A673 (cell line): ENCODE data around the gene RXRA. TPM values are rescaled to one million over a fixed set of nuclear protein-coding genes. Genes with fewer than 3 reads are reported as not detected.

ENCODE experiments used
- Bru-seq: library from RNA; stranded (reverse); fragments of 400-500 nt; gene quantifications from one replicate; lab custom pipeline; 2021; lab: Mats Ljungman, UMichigan
- BruChase-seq, 2 experiments: library from RNA; stranded (reverse); fragments of 400-500 nt; gene quantifications; one replicate each; lab custom pipeline; 2021; lab: Mats Ljungman, UMichigan
- BruUV-seq: library from RNA; stranded (reverse); fragments of 400-500 nt; replicated peaks from 2 replicates; lab custom pipeline; 2021; lab: Mats Ljungman, UMichigan
- CTCF ChIA-PET: fragments of 300-600 bp; sonication (Branson Sonifier 250); formaldehyde crosslinking; loops from one replicate; lab custom pipeline; 2022; ENCODE audit warnings: antibody characterized with exemption; lab: Charles Lee
- POLR2A ChIA-PET: fragments of 300-600 bp; sonication (Branson Sonifier 250); formaldehyde crosslinking; loops from one replicate; lab custom pipeline; 2022; ENCODE audit warnings: antibody characterized with exemption; ENCODE audit not compliant: low non-redundant PET; lab: Charles Lee
- DNase-seq: peaks from one replicate; pipeline ENCODE4 v3.0.0-alpha.2; 2015; ENCODE audit warnings: low spot score
- H3K27ac ChIP-seq: fragments of 200-600 bp; sonication (generic); 2 replicates; pipeline ENCODE4 v1.5.1; 2016; ENCODE audit warnings: mixed run types, low read depth, mild to moderate bottlenecking, mixed read lengths, antibody characterized with exemption, low read length; ENCODE audit not compliant: poor library complexity, severe bottlenecking
- H3K27me3 ChIP-seq: fragments of 200-600 bp; sonication (generic); replicated peaks from 2 replicates; pipeline ENCODE4 v1.6.1; 2017; ENCODE audit warnings: mixed run types, low read depth, mild to moderate bottlenecking, mixed read lengths, antibody characterized with exemption, low read length; ENCODE audit not compliant: insufficient read depth, poor library complexity
- H3K36me3 ChIP-seq: fragments of 200-600 bp; sonication (generic); 2 replicates; pipeline ENCODE4 v1.6.1; 2016; ENCODE audit warnings: mixed run types, mild to moderate bottlenecking, mixed read lengths, antibody characterized with exemption, low read length; ENCODE audit not compliant: insufficient read depth, poor library complexity, severe bottlenecking
- H3K4me1 ChIP-seq: fragments of 200-600 bp; sonication (generic); 2 replicates; pipeline ENCODE4 v1.6.1; 2017; ENCODE audit warnings: mixed run types, mild to moderate bottlenecking, mixed read lengths, antibody characterized with exemption, low read length; ENCODE audit not compliant: insufficient read depth, poor library complexity, severe bottlenecking
- H3K4me3 ChIP-seq: fragments of 200-600 bp; sonication (generic); 2 replicates; pipeline ENCODE4 v1.5.1; 2016; ENCODE audit warnings: low read depth, mixed run types, mild to moderate bottlenecking, mixed read lengths, low read length; ENCODE audit not compliant: poor library complexity, severe bottlenecking
- H3K9me3 ChIP-seq: fragments of 200-600 bp; sonication (generic); 2 replicates; pipeline ENCODE4 v1.6.1; 2016; ENCODE audit warnings: mixed run types, low read depth, mild to moderate bottlenecking, mixed read lengths, antibody characterized with exemption, low read length; ENCODE audit not compliant: poor library complexity, severe bottlenecking
- CTCF ChIP-seq: fragments of 300-800, 200-600 bp; sonication (generic); conservative IDR thresholded peaks from 2 replicates; pipeline ENCODE4 v1.5.1; 2017; ENCODE audit warnings: low read depth, mild to moderate bottlenecking, antibody characterized with exemption, low read length, moderate library complexity, mixed read lengths
- EZH2 ChIP-seq: fragments of 200-600 bp; sonication (generic); IDR thresholded peaks from 2 replicates; pipeline ENCODE4 v1.6.1; 2017; ENCODE audit warnings: borderline replicate concordance, low read depth, mild to moderate bottlenecking, mixed read lengths, antibody characterized with exemption, low read length; ENCODE audit not compliant: poor library complexity, severe bottlenecking
- intact Hi-C: fragments of 100-400 bp; cut with micrococcal nuclease; formaldehyde crosslinking; loops from one replicate; pipeline ENCODE4 v1.10.0; 2022; ENCODE audit not compliant: unreplicated experiment
- long read RNA-seq: library from polyadenylated mRNA; stranded (forward); transcript quantifications from one replicate; pipeline ENCODE4 v2.0.0, GENCODE V29; 2022
- total RNA-seq: library from RNA; stranded (reverse); gene quantifications from 2 replicates; pipeline ENCODE4 v1.2.3, GENCODE V29; 2021

RXRA gene
- total RNA-seq (50.7 and 54.1 TPM in 2 replicates), Bru-seq, nascent RNA (percentile 54 among the genes with signal in this experiment), BruChase-seq, experiment 1, labeled RNA remaining after a 2-hour chase (percentile 57 among the genes with signal in this experiment), BruChase-seq, experiment 2, labeled RNA remaining after a 6-hour chase (percentile 73 among the genes with signal in this experiment)
- long read RNA-seq, transcript RXRA-202 (10 exons, 1,846 nt), result major isoform, 25 of 58 reads
- long read RNA-seq, partial matches to known transcripts, result 5 of 58 reads
- long read RNA-seq, other reads (novel, unspliced or antisense), result 28 of 58 reads

- no TSS peak for BruUV-seq
- H3K27me3 ChIP-seq, result no peaks in the 10 kb centered on the region
- no peaks in the 10 kb centered on the region for H3K9me3 ChIP-seq
- H3K4me3 ChIP-seq, result peak within 1 kb of the TSS; percentile 74
- H3K27ac ChIP-seq, result peak within 1 kb of the TSS; percentile 82
- TF ChIP-seq EZH2 (no peak), CTCF (no peak)
- H3K4me1 ChIP-seq, result peaks cover 55% of the 10 kb centered on the region
- ChIA-PET POLR2A (no interaction called here), CTCF (no interaction called here)
- H3K36me3 ChIP-seq, result no peaks in the 10 kb centered on the region
- intact Hi-C loops, result no loop called here
- peak; percentile 89 for DNase-seq
Measured at GRCh38 chr9:134325813-134326723, at the start of gene RXRA. RXRA (plus strand) TSS chr9:134326455; CDS start chr9:134326632, 177 bp downstream.

GRCh38 chr9:134278286-134278685 lies 48.0 kb upstream of the RXRA start:
- Histone ChIP-seq H3K36me3 (no peaks in the 10 kb centered on the region), H3K27me3 (no peaks in the 10 kb centered on the region), H3K4me1 (peaks cover 5% of the 10 kb centered on the region), H3K4me3 (no peak overlapping the region), H3K9me3 (no peaks in the 10 kb centered on the region), H3K27ac (no peak overlapping the region)
- BruUV-seq, result no TSS peak
- ChIA-PET POLR2A (no interaction called here), CTCF (no interaction called here)
- TF ChIP-seq CTCF (no peak), EZH2 (no peak)
- intact Hi-C loops, result no loop called here
- no peak for DNase-seq

GRCh38 chr9:134278974-134279640 lies 47.1 kb upstream of the RXRA start:
- Histone ChIP-seq H3K9me3 (no peaks in the 10 kb centered on the region), H3K27me3 (no peaks in the 10 kb centered on the region), H3K4me3 (no peak overlapping the region), H3K27ac (no peak overlapping the region), H3K36me3 (no peaks in the 10 kb centered on the region), H3K4me1 (peaks cover 5% of the 10 kb centered on the region)
- DNase-seq, result no peak
- intact Hi-C loops, result no loop called here
- BruUV-seq, result no TSS peak
- ChIA-PET POLR2A (no interaction called here), CTCF (no interaction called here)
- no peak for TF ChIP-seq EZH2
- TF ChIP-seq CTCF, result no peak
